Stimulated activated CD8-positive, alpha-beta memory T cell treated with anti-CD3 and anti-CD28 coated beads, Interleukin-7, amount 100 ng/mL, for 48 hours (primary cell): ENCODE measurements around the gene WAC.
"Not testable (repeated sequence)": the region's sequence is repeated elsewhere in the genome, so short reads cannot be mapped to it uniquely, and the experiment has no call there.

Source experiments
- DNase-seq, 2 donors: peaks; one replicate each; pipeline ENCODE4 v3.0.0-alpha.2; 2020; ENCODE audit warnings: low read depth in 1 of 2; ENCODE audit errors: extremely low read depth in 1 of 2

Gene WAC, protein sequence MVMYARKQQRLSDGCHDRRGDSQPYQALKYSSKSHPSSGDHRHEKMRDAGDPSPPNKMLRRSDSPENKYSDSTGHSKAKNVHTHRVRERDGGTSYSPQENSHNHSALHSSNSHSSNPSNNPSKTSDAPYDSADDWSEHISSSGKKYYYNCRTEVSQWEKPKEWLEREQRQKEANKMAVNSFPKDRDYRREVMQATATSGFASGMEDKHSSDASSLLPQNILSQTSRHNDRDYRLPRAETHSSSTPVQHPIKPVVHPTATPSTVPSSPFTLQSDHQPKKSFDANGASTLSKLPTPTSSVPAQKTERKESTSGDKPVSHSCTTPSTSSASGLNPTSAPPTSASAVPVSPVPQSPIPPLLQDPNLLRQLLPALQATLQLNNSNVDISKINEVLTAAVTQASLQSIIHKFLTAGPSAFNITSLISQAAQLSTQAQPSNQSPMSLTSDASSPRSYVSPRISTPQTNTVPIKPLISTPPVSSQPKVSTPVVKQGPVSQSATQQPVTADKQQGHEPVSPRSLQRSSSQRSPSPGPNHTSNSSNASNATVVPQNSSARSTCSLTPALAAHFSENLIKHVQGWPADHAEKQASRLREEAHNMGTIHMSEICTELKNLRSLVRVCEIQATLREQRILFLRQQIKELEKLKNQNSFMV

DNA sequence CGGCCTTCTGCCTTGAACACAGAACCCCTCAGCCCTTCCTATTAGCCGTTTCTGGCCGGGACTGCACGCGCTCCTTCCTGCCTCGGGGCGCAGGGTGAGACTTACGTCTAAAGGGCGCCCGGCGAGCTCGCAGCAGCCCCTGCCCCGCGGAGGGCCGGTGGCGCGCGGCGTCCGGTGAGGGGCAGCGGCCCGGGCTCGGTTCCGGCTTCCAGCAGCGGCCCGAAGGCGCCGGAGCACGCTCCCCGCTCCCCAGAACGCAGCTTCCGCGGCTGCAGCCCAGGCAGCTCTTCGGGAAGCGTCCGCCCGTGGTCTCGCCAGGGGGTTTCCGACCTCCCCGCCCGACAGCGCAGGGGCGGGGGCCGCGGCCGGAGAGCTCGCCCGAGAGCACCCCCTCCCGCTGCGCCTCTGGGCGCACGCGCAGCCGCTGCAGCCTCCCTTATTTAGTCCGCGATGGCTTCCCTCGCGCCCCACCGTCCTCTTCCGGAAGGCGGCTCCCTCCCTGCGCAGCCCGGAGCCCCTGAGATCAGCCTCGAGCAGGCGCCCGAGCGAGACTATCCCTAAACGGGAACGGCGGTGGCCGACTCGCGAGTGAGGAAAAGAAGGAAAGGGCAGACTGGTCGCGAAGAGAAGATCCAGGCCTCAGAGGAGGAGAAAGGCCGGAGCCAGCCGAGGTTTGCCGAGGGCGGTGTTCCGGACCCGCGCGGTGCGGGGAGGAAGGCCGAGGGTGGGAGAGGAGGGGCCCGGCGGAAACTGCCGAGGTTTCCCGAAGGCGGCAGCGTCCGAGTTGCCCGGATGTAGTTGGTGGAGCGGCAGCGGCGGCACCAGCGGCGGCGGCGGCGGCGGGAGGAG, at the start of gene WAC:
TSS of gene WAC (plus strand) at position 782 of the 849 bp plus-strand sequence. CDS start 462 bp downstream, outside the sequence.
- DNase-seq, result peak; percentile 92

- no peak for DNase-seq
Measured at GRCh38 chr10:28489206-28489605, 43.7 kb upstream of the WAC start.

GRCh38 chr10:28490256-28490865, 42.6 kb upstream of the WAC start:
- not testable (repeated sequence) for DNase-seq

GRCh38 chr10:28492116-28492920, 40.6 kb upstream of the WAC start:
- no peak for DNase-seq

DNA sequence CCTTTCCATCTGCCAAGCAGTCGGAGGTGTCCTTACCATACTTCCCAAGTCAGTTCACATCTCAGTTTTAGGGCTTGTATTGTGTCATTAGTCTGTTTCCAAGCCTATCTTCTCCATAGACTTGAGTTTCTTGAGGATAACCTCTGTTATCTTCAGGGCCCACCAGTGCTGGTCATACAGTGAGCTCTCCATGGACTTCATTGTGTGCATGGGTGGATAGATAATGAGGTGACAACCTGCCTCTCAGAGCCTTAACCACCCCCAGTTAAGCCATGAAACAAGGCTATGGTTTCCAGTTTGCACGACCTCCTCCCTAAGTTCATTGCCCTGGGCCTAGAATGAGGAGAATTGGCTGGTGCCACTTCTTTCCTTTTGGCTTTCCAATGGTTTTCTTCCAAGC, 38.5 kb upstream of the WAC start:
- no peak for DNase-seq

- no peak for DNase-seq
Measured at GRCh38 chr10:28495084-28495483, 37.8 kb upstream of the WAC start.

- no peak for DNase-seq
Measured at GRCh38 chr10:28496017-28496416, 36.9 kb upstream of the WAC start.

GRCh38 chr10:28496481-28496961, 36.4 kb upstream of the WAC start:
- no peak for DNase-seq

GRCh38 chr10:28497313-28498126, 35.4 kb upstream of the WAC start:
- no peak for DNase-seq

DNA sequence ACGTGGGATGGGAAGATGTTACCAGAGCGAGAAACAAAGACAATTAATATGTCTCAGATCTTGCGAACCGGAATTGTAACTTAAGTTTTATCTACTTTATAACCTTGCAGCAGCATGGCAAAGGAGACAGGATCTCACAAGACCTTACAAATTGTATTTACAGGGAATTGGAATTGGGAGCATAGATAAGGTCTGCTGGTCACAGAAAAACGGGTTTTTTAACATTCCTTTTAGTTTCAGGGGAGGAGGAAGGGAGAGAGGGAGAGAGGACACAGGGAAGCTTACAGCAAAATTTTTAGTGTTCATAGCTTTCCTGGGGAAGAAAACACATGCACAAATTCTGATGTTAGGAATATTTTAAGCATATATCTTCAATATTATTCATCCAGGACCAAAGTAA, 32.7 kb upstream of the WAC start:
- not testable (repeated sequence) for DNase-seq

DNA sequence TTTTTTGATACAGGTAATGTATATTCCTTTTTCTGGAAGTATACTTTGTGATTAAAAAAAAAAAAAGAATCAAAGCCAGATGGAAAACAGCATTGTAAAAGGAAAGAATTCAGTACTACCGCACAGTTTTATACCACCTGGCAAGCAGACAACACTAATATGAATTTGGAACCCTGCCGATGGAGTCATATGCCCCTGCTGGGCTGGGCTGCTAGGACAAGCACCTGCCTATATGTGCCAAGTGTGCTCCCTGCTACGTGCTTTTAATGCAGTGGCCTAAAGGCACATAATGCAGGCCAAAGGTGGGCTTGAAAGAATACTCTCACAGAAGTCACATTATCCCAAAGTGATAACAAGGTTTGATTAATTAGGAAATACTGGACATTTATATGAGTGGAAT, 29.8 kb upstream of the WAC start:
- no peak for DNase-seq

DNA sequence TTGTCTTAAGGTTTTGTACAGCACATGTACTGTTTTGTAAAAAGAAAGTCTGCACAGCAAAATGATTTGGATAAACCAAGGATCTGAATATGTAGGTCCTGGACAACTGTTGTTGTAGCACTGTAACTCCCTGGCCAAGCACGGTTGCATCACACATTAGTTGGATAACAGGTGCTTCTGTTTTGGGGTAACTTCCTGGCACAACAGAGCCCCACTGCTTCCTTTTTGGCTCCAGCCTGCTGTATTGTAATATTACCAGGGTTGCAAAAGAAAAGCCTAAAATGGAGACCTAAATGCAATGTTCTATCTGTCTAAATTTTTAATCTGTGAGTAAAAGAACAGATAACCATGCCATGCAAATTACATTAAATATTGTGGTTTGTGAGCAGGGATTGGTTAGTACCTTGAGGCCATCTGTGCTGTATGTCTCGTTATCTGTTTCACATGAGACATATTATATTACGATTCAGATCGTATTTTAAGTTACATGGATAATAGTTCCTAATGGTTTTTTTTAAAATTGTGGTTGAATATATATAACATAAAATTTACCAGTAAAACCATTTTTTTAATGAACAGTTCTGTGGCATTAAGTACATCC, 27.5 kb upstream of the WAC start:
- no peak for DNase-seq

- no peak for DNase-seq
Measured at GRCh38 chr10:28508304-28508925, 24.5 kb upstream of the WAC start.

- DNase-seq, result no peak
Measured at GRCh38 chr10:28509286-28509685, 23.6 kb upstream of the WAC start.

GRCh38 chr10:28514648-28515047, 18.3 kb upstream of the WAC start:
- DNase-seq, result no peak

DNA sequence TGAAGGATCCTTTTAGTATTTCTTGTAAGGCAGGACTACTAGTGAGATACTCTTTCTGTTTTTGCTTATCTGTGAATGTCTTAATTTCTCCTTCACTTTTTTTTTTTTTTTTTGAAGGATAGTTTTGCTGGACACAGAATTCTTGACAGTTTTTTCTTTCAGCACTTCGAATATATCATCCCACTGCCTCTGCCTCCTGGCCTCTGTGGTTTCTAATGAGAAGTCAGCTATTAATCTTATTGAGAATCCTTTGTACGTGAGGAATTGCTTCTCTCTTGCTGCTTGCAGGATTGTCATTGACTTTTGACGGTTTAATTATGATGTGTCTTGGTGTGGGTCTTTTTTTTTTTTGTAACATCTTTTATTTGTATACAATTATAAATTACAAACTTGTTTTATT, 12.6 kb upstream of the WAC start:
- no peak for DNase-seq

DNA sequence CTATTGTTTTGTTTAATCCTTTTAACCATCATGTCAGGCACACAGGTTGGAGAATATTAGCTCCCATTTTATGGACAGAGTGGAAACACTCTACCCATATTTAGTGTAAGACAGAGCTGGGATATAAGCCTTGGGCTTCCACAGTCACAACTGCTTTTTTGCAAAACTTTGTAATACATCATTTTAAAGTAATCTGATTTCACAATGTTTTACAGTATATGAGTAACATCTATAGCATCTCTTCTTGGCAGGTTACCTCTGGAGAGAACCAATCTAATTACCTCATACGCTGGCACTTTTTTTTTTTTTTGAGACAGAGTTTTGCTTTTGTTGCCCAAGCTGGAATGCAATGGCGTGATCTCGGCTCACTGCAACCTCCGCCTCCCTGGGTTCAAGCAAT, 12.1 kb upstream of the WAC start:
- not testable (repeated sequence) for DNase-seq

DNA sequence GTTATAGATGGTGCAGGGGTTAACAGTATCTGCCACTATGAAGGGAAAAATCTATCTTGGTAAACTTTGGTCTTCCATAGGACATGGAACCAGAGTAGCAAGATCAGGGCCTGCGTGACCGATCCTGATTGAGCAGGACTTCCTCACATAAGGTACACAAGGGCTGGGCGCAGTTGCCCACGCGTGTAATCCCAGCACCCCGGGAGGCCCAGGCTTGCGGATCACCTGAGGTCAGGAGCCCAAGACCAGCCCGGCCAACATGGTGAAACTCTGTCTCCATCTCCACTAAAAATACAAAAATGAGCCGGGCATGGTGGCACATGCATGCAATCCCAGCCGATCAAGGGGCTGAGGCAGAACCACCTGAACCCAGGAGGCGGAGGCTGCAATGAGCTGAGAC, 11.0 kb upstream of the WAC start:
- not testable (repeated sequence) for DNase-seq
